ENCODE data around the gene MCRIP1.

- no peak for TF ChIP-seq TAF1 (IDR thresholded peaks at IDR 0.05; ENCODE audit: borderline replicate concordance, low read depth, low read length)
- no peak; the same call in 1 of the 2 replicates for TF ChIP-seq POLR2AphosphoS5 (IDR thresholded peaks at IDR 0.05; ENCODE audit: low read depth, low read length)
Observed at GRCh38 chr17:81854974-81855774, 22.1 kb upstream of the MCRIP1 start.

Data from GM12892 (cell line).